Kidney epithelial cell (primary cell): ENCODE measurements around the gene NR3C2. TPM values are rescaled to one million over a fixed set of nuclear protein-coding genes. Genes with fewer than 3 reads are reported as not detected.
A peak's percentile ranks its signal among the peaks of the same experiment; 100 is the strongest.

Source experiments
- DNase-seq: peaks from one replicate; pipeline ENCODE4 v3.0.0-alpha.2; 2010; ENCODE audit warnings: low read depth
- H3K27me3 ChIP-seq: 2 replicates; pipeline ENCODE4 v1.6.0; 2011; ENCODE audit warnings: low read length; ENCODE audit not compliant: control insufficient read depth, insufficient read depth
- H3K36me3 ChIP-seq: 2 replicates; pipeline ENCODE4 v1.5.1; 2011; ENCODE audit warnings: low read length; ENCODE audit not compliant: control insufficient read depth, insufficient read depth
- H3K4me3 ChIP-seq: 2 replicates; pipeline ENCODE4 v1.5.1; 2011; ENCODE audit warnings: low read depth, mild to moderate bottlenecking, control low read depth, low read length
- CTCF ChIP-seq: IDR thresholded peaks from 2 replicates; pipeline ENCODE4 v1.5.1; 2011; ENCODE audit warnings: mild to moderate bottlenecking, moderate library complexity, low read length, control low read depth, inconsistent platforms; ENCODE audit not compliant: insufficient read depth, poor library complexity, severe bottlenecking
- total RNA-seq: library from RNA; depleted of rRNA; stranded (reverse); fragments of >200 nt; gene quantifications from 2 replicates; pipeline ENCODE4 v1.2.3, GENCODE V29; 2015

Gene NR3C2
- total RNA-seq, 1 donor from 2014 or later, result 6.5 TPM

- Histone ChIP-seq H3K4me3 (no peak overlapping the region), H3K27me3 (no peaks in the 10 kb centered on the region), H3K36me3 (no peaks in the 10 kb centered on the region)
- TF ChIP-seq CTCF, result peak; percentile 16
- no peak for DNase-seq
These were observed 397.3 kb downstream of the NR3C2 start for GRCh38 chr4:148044912-148045352.

- no peak for TF ChIP-seq CTCF
- H3K36me3 ChIP-seq, result no peaks in the 10 kb centered on the region
- no peak overlapping the region for H3K4me3 ChIP-seq
- DNase-seq, result no peak
- H3K27me3 ChIP-seq, result no peaks in the 10 kb centered on the region
These were observed 397.9 kb downstream of the NR3C2 start for GRCh38 chr4:148044089-148044911.

GRCh38 chr4:148041606-148042329 lies 400.4 kb downstream of the NR3C2 start:
- TF ChIP-seq CTCF, result no peak
- DNase-seq, result no peak
- Histone ChIP-seq H3K4me3 (no peak overlapping the region), H3K27me3 (no peaks in the 10 kb centered on the region), H3K36me3 (no peaks in the 10 kb centered on the region)

GRCh38 chr4:148034813-148035212 lies 407.4 kb downstream of the NR3C2 start:
- no peak for DNase-seq
- no peaks in the 10 kb centered on the region for H3K36me3 ChIP-seq
- no peak for TF ChIP-seq CTCF
- no peaks in the 10 kb centered on the region for H3K27me3 ChIP-seq
- H3K4me3 ChIP-seq, result no peak overlapping the region

GRCh38 chr4:148030193-148030873 lies 411.9 kb downstream of the NR3C2 start:
- TF ChIP-seq CTCF, result no peak
- Histone ChIP-seq H3K4me3 (no peak overlapping the region), H3K27me3 (no peaks in the 10 kb centered on the region), H3K36me3 (no peaks in the 10 kb centered on the region)
- DNase-seq, result no peak
